Measurements from ENCODE around the gene RAB10.

GRCh38 chr2:26011609-26011989 lies 22.3 kb upstream of the RAB10 start:
- no peak for TF ChIP-seq CTCF (IDR thresholded peaks at IDR 0.05)
- TF ChIP-seq EP300 (IDR thresholded peaks at IDR 0.05), result no peak
- no peak for TF ChIP-seq POLR2AphosphoS5 (IDR thresholded peaks at IDR 0.05)

All from stomach (tissue), 4 donors.